H1 (cell line): ENCODE results near the gene LHX5. TPM values are rescaled to one million over a fixed set of nuclear protein-coding genes. Genes with fewer than 3 reads are reported as not detected.

Experiments
- CTCF ChIA-PET: fragments of 300-600 bp; sonication (Branson Sonifier 250); formaldehyde crosslinking; loops from one replicate; lab custom pipeline; 2021; ENCODE audit not compliant: partially characterized antibody; lab: Charles Lee
- POLR2A ChIA-PET: fragments of 300-600 bp; sonication (Branson Sonifier 250); formaldehyde crosslinking; loops from one replicate; lab custom pipeline; 2021; ENCODE audit warnings: inconsistent platforms; ENCODE audit not compliant: partially characterized antibody; lab: Charles Lee
- DNase-seq, 2 experiments: peaks; one replicate each; pipeline versions ENCODE4 v3.0.0 to v3.0.0-alpha.2; 2010 to 2022; ENCODE audit warnings: low spot score in 2 of 2, low read depth in 1 of 2, mixed read lengths in 1 of 2
- FAIRE-seq: peaks from 2 replicates; lab custom pipeline; 2011; peaks lifted over from hg19 to GRCh38; lab: Jason Lieb, UNC
- H2AFZ ChIP-seq: 2 replicates; pipeline ENCODE4 v1.8.1; 2012; ENCODE audit warnings: low read length, inconsistent platforms
- H2AK5ac ChIP-seq: 2 replicates; pipeline ENCODE4 v1.6.1; 2013; ENCODE audit warnings: low read depth, low read length
- H2BK120ac ChIP-seq: replicated peaks from 2 replicates; pipeline ENCODE3; 2013; ENCODE audit warnings: low read depth, low read length, inconsistent platforms
- H2BK12ac ChIP-seq: 2 replicates; pipeline ENCODE4 v1.6.1; 2013; ENCODE audit warnings: low read depth, low read length
- H2BK15ac ChIP-seq: 2 replicates; pipeline ENCODE4 v1.6.1; 2013; ENCODE audit warnings: low read length
- H2BK20ac ChIP-seq: 2 replicates; pipeline ENCODE4 v1.6.1; 2013; ENCODE audit warnings: low read length
- H2BK5ac ChIP-seq: 2 replicates; pipeline ENCODE4 v1.6.1; 2013; ENCODE audit warnings: low read depth, low read length
- H3K14ac ChIP-seq: 2 replicates; pipeline ENCODE4 v1.6.1; 2013; ENCODE audit warnings: inconsistent platforms; ENCODE audit not compliant: insufficient read length
- H3K18ac ChIP-seq: 2 replicates; pipeline ENCODE4 v1.6.1; 2013; ENCODE audit warnings: low read length; ENCODE audit errors: extremely low read depth
- H3K23ac ChIP-seq: 2 replicates; pipeline ENCODE4 v1.6.1; 2013; ENCODE audit warnings: inconsistent platforms; ENCODE audit not compliant: insufficient read length
- H3K23me2 ChIP-seq: 2 replicates; pipeline ENCODE4 v1.6.1; 2013; ENCODE audit warnings: low read depth, low read length
- H3K27ac ChIP-seq: 2 replicates; pipeline ENCODE4 v1.6.1; 2011; ENCODE audit warnings: low read depth, low read length, inconsistent platforms
- H3K27me3 ChIP-seq, 4 experiments: replicated peaks in 1 of 4; 1 replicate in 1 of 4; 2 replicates in 3 of 4; pipeline versions ENCODE4 v1.6.1 to v1.8.1; 2011 to 2013; ENCODE audit warnings: low read length in 3 of 4, mild to moderate bottlenecking in 3 of 4, inconsistent platforms in 2 of 4, mixed read lengths in 2 of 4, moderate library complexity in 1 of 4; ENCODE audit not compliant: control insufficient read depth in 3 of 4, insufficient read depth in 3 of 4; ENCODE audit errors: extremely low read depth in 1 of 4
- H3K36me3 ChIP-seq, 4 experiments: 2 replicates each; pipeline versions ENCODE4 v1.6.1 to v1.8.1; 2011 to 2013; ENCODE audit warnings: mild to moderate bottlenecking in 4 of 4, low read length in 3 of 4, moderate library complexity in 2 of 4, control low read depth in 1 of 4, inconsistent platforms in 1 of 4; ENCODE audit not compliant: insufficient read depth in 4 of 4, control insufficient read depth in 2 of 4
- H3K4ac ChIP-seq: replicated peaks from 2 replicates; pipeline ENCODE3; 2013; ENCODE audit warnings: low read length, low read depth, mixed read lengths, inconsistent platforms; ENCODE audit not compliant: insufficient read length
- H3K4me1 ChIP-seq, 4 experiments: replicated peaks in 1 of 4; 1 replicate in 1 of 4; 2 replicates in 3 of 4; pipeline versions ENCODE4 v1.6.1 to v1.8.1; 2011 to 2013; ENCODE audit warnings: low read length in 3 of 4, inconsistent platforms in 2 of 4, mixed read lengths in 1 of 4; ENCODE audit not compliant: insufficient read depth in 4 of 4, control insufficient read depth in 3 of 4
- H3K4me2 ChIP-seq, 2 experiments: 2 replicates each; pipeline versions ENCODE4 v1.6.1 to v1.8.1; 2011 to 2013; ENCODE audit warnings: low read depth in 2 of 2, low read length in 2 of 2, control low read depth in 1 of 2, inconsistent platforms in 1 of 2, mild to moderate bottlenecking in 1 of 2; ENCODE audit not compliant: insufficient read depth in 1 of 2
- H3K4me3 ChIP-seq, 4 experiments: fragments of 200-600, 300-600 bp in 1 of 4; sonication (generic), shearing (Covaris generic), sonication (Bioruptor Twin) in 1 of 4; 2 replicates each; pipeline versions ENCODE4 v1.5.1 to v1.8.1; 2011 to 2016; ENCODE audit warnings: low read length in 4 of 4, low read depth in 3 of 4, control low read depth in 2 of 4, inconsistent platforms in 2 of 4, mild to moderate bottlenecking in 2 of 4, mixed read lengths in 1 of 4, moderate library complexity in 1 of 4; ENCODE audit not compliant: insufficient read depth in 2 of 4; ENCODE audit errors: extremely low read depth in 1 of 4
- H3K56ac ChIP-seq: replicated peaks from 2 replicates; pipeline ENCODE3; 2013; ENCODE audit warnings: low read depth, mild to moderate bottlenecking, mixed read lengths, low read length, inconsistent platforms; ENCODE audit not compliant: insufficient read length
- H3K79me1 ChIP-seq: 2 replicates; pipeline ENCODE4 v1.6.1; 2013; ENCODE audit warnings: low read depth, low read length, control low read depth
- H3K79me2 ChIP-seq, 2 experiments: 2 replicates each; pipeline versions ENCODE4 v1.6.1 to v1.8.1; 2012 to 2013; ENCODE audit warnings: low read length in 2 of 2, mild to moderate bottlenecking in 2 of 2, inconsistent platforms in 1 of 2; ENCODE audit not compliant: insufficient read depth in 2 of 2, control insufficient read depth in 1 of 2
- H3K9ac ChIP-seq, 4 experiments: replicated peaks in 1 of 4; 1 replicate in 1 of 4; 2 replicates in 3 of 4; pipeline versions ENCODE4 v1.6.1 to v1.8.1; 2011 to 2013; ENCODE audit warnings: low read depth in 3 of 4, low read length in 3 of 4, control low read depth in 2 of 4, mild to moderate bottlenecking in 2 of 4, moderate library complexity in 2 of 4, inconsistent platforms in 1 of 4; ENCODE audit errors: extremely low read depth in 1 of 4
- H3K9me3 ChIP-seq, 2 experiments: 2 replicates each; pipeline versions ENCODE4 v1.6.1 to v1.8.1; 2012 to 2013; ENCODE audit warnings: mild to moderate bottlenecking in 2 of 2, moderate library complexity in 2 of 2, control low read depth in 1 of 2, inconsistent platforms in 1 of 2, low read depth in 1 of 2, low read length in 1 of 2, mixed read lengths in 1 of 2; ENCODE audit not compliant: insufficient read depth in 2 of 2
- H4K20me1 ChIP-seq, 2 experiments: replicated peaks in 1 of 2; 2 replicates each; pipeline versions ENCODE3 to v1.8.1; 2011 to 2013; ENCODE audit warnings: inconsistent platforms in 2 of 2, low read length in 2 of 2, mild to moderate bottlenecking in 1 of 2; ENCODE audit not compliant: insufficient read depth in 2 of 2, control insufficient read depth in 1 of 2
- H4K5ac ChIP-seq: 2 replicates; pipeline ENCODE4 v1.6.1; 2013; ENCODE audit warnings: low read length, low read depth, mixed read lengths, inconsistent platforms; ENCODE audit not compliant: insufficient read length
- H4K8ac ChIP-seq: 2 replicates; pipeline ENCODE4 v1.8.0; 2013; ENCODE audit warnings: mild to moderate bottlenecking, moderate library complexity, low read length, inconsistent platforms; ENCODE audit not compliant: insufficient read depth; ENCODE audit errors: extremely low read depth
- H4K91ac ChIP-seq: replicated peaks from 2 replicates; pipeline ENCODE3; 2013; ENCODE audit warnings: low read length, mixed read lengths, inconsistent platforms; ENCODE audit not compliant: insufficient read length
- CREB1 ChIP-seq: IDR thresholded peaks from 2 replicates; pipeline ENCODE4 v1.6.1; 2012; ENCODE audit warnings: inconsistent platforms
- CTBP2 ChIP-seq: IDR thresholded peaks from 2 replicates; pipeline ENCODE4 v1.7.0; 2011; ENCODE audit warnings: borderline replicate concordance, mild to moderate bottlenecking, moderate library complexity, mixed read lengths, low read length; ENCODE audit not compliant: insufficient read depth, insufficient read length
- E2F6 ChIP-seq: IDR thresholded peaks from 2 replicates; pipeline ENCODE4 v1.6.1; 2012; ENCODE audit warnings: inconsistent platforms
- NANOG ChIP-seq: IDR thresholded peaks from 2 replicates; pipeline ENCODE4 v1.6.1; 2011; ENCODE audit warnings: low read length, low read depth, mild to moderate bottlenecking, inconsistent platforms; ENCODE audit not compliant: insufficient read depth, poor library complexity, severe bottlenecking
- POLR2A ChIP-seq, 2 experiments: IDR thresholded peaks; 1 replicate in 1 of 2; 2 replicates in 1 of 2; pipeline ENCODE4 v1.6.1; 2011; ENCODE audit warnings: low read depth in 2 of 2, low read length in 2 of 2, mild to moderate bottlenecking in 2 of 2; ENCODE audit errors: control extremely low read depth in 1 of 2
- RAD21 ChIP-seq, 2 experiments: IDR thresholded peaks in 1 of 2; conservative IDR thresholded peaks in 1 of 2; 2 replicates each; pipeline ENCODE4 v1.6.1; 2011; ENCODE audit warnings: low read depth in 2 of 2, low read length in 2 of 2, improper control_type of control experiment in 1 of 2, inconsistent platforms in 1 of 2, mild to moderate bottlenecking in 1 of 2, moderate library complexity in 1 of 2
- SIN3A ChIP-seq, 2 experiments: IDR thresholded peaks in 1 of 2; conservative IDR thresholded peaks in 1 of 2; 2 replicates each; pipeline ENCODE4 v1.6.1; 2011 to 2012; ENCODE audit warnings: low read length in 2 of 2, improper control_type of control experiment in 1 of 2, low read depth in 1 of 2, mild to moderate bottlenecking in 1 of 2
- SRF ChIP-seq: IDR thresholded peaks from 2 replicates; pipeline ENCODE4 v1.6.1; 2011; ENCODE audit warnings: mild to moderate bottlenecking, low read depth, low read length, moderate library complexity
- TBP ChIP-seq: IDR thresholded peaks from 2 replicates; pipeline ENCODE4 v1.6.1; 2011; ENCODE audit warnings: low read depth, low read length, improper control_type of control experiment
- ZNF274 ChIP-seq: IDR thresholded peaks from 2 replicates; pipeline ENCODE4 v1.7.0; 2012; ENCODE audit warnings: low read length, borderline replicate concordance; ENCODE audit errors: extremely low read depth
- WGBS, 2 experiments: shearing (Covaris generic) in 1 of 2; methylation state at CpG; one replicate each; pipeline versions ENCODE4 v1.1.6 to v1.1.7; 2013 to 2015; ENCODE audit warnings: low lambda C conversion rate in 2 of 2, mixed read lengths in 2 of 2, inconsistent platforms in 1 of 2, low coverage in 1 of 2, missing lambda C conversion rate in 1 of 2; ENCODE audit not compliant: insufficient replicate concordance in 2 of 2, insufficient coverage in 1 of 2, insufficient read length in 1 of 2; ENCODE audit errors: extremely low coverage in 1 of 2, missing lambda C conversion rate in 1 of 2; 5-methylcytosine and 5-hydroxymethylcytosine counted together
- polyA plus RNA-seq, 7 experiments: library from polyadenylated mRNA; depleted of rRNA in 3 of 7; stranded (reverse) in 5 of 7; unstranded in 2 of 7; fragments of >200 nt in 5 of 7; fragments of 200-250 nt in 2 of 7; gene quantifications; 1 replicate in 5 of 7; 2 replicates in 1 of 7; 4 replicates in 1 of 7; pipeline versions ENCODE4 v1.2.1 to v1.2.3, GENCODE V29; 2011 to 2013; ENCODE audit warnings: missing spikeins in 2 of 7, mixed read lengths in 2 of 7
- total RNA-seq: library from RNA; stranded (reverse); fragmentation: NEBNext Ultra II Directional; extraction: Animal tissue kit (Norgen Biotek cat#: 25700); gene quantifications from 2 replicates; pipeline ENCODE4 v1.2.1, GENCODE V29; 2021

LHX5 gene
- total and polyA plus RNA-seq, 2 of the 8 experiments (the other 6 are each of a cell fraction or from before 2014, with no cell fraction given): 0.47 to 1.1 TPM

GRCh38 chr12:113479590-113480335, 8.1 kb upstream of the LHX5 start:
- 3% methylated on average over 61 of the region's 61 CpGs; no CpG with 5 or more reads in 1 of the 2 experiments for WGBS, 2 experiments
- peak; percentile 44; the same call in 1 of the 2 replicates for TF ChIP-seq CREB1
- peak; percentile 96 to 99 for TF ChIP-seq SIN3A (conservative IDR thresholded peaks at IDR 0.05 in 1 of 2, IDR thresholded peaks at IDR 0.05 in 1 of 2; ENCODE audit: low read depth in 1 of 2, low read length in 2 of 2)
- TF ChIP-seq RAD21 (IDR thresholded peaks at IDR 0.05 in 1 of 2, conservative IDR thresholded peaks at IDR 0.05 in 1 of 2; ENCODE audit: low read depth in 2 of 2, low read length in 2 of 2): peak; percentile 1 to 36; a peak in 2 of 4 replicates
- no peak for TF ChIP-seq ZNF274
- peak; percentile 37 for TF ChIP-seq CTBP2
- no peak for TF ChIP-seq NANOG
- TF ChIP-seq E2F6: no peak
- TF ChIP-seq TBP: peak; percentile 48
- TF ChIP-seq SRF: no peak
- TF ChIP-seq POLR2A (IDR thresholded peaks at IDR 0.05; ENCODE audit: control extremely low read depth in 1 of 2, low read depth in 2 of 2, low read length in 2 of 2): no peak

More at GRCh38 chr12:113479590-113480335, 8.1 kb upstream of the LHX5 start:
- Histone ChIP-seq H3K23ac (no peak overlapping the region), H3K4me3 (peak overlapping the region; percentile 33 to 57 (median 50); a peak in 7 of 8 replicates), H3K23me2 (peaks cover 14% of the 10 kb centered on the region), H2BK12ac (0 out of 2 replicates have a peak overlapping the region, but pooled peaks have one; percentile 94), H4K91ac (no peak overlapping the region), H2BK20ac (no peak overlapping the region), H4K5ac (no peak overlapping the region), H3K4me2 (peak overlapping the region; percentile 81 to 93), H3K27me3 (peaks cover 46 to 69% (median 64%) of the 10 kb centered on the region in 4 experiments), H2BK120ac (no peak overlapping the region), H3K14ac (no peak overlapping the region), H2BK15ac (peak overlapping the region; percentile 90; the same call in 1 of the 2 replicates), H2BK5ac (no peak overlapping the region), H2AFZ (no peak overlapping the region), H3K18ac (peak overlapping the region; percentile 56), H3K9me3 (no peaks in the 10 kb centered on the region), H4K20me1 (peaks cover 6 to 8% of the 10 kb centered on the region in 2 experiments), H3K9ac (peak overlapping the region in 3 of 4 experiments; percentile 15 to 42 (median 16); a peak in 1 of 7 replicates), H3K56ac (no peak overlapping the region), H3K4ac (no peak overlapping the region), H3K4me1 (peaks cover 14 to 44% (median 21%) of the 10 kb centered on the region in 4 experiments), H3K36me3 (peaks cover 0 to 10% (median 0%) of the 10 kb centered on the region in 4 experiments; a peak in 1 of 8 replicates), H2AK5ac (no peak overlapping the region), H3K27ac (no peak overlapping the region), H4K8ac (no peak overlapping the region), H3K79me1 (no peaks in the 10 kb centered on the region; the same call in 1 of the 2 replicates), H3K79me2 (no peaks in the 10 kb centered on the region; a peak in 1 of 4 replicates)
- DNase-seq: peak in 1 of 2 experiments; percentile 96
- ChIA-PET CTCF (interaction anchor here (0.6 to 4.7 kb wide), 13 partner anchors 8 to 308 kb away, joined by 3 to 30 read pairs (median 3); no protein-coding TSS in a partner anchor), POLR2A (interaction anchor here (1.6 to 3.7 kb wide), 3 partner anchors 9 to 14 kb away, joined by 7 to 15 read pairs (median 14); no protein-coding TSS in a partner anchor)
- no peak for FAIRE-seq
